Activated CD4-positive, alpha-beta T cell treated with anti-CD3 and anti-CD28 coated beads for 1 hour (primary cell): Measurements from ENCODE around the gene HMOX1.

Source experiments
- DNase-seq: peaks from one replicate; pipeline ENCODE4 v3.0.0-alpha.2; 2020

The HMOX1 gene, protein sequence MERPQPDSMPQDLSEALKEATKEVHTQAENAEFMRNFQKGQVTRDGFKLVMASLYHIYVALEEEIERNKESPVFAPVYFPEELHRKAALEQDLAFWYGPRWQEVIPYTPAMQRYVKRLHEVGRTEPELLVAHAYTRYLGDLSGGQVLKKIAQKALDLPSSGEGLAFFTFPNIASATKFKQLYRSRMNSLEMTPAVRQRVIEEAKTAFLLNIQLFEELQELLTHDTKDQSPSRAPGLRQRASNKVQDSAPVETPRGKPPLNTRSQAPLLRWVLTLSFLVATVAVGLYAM

DNA sequence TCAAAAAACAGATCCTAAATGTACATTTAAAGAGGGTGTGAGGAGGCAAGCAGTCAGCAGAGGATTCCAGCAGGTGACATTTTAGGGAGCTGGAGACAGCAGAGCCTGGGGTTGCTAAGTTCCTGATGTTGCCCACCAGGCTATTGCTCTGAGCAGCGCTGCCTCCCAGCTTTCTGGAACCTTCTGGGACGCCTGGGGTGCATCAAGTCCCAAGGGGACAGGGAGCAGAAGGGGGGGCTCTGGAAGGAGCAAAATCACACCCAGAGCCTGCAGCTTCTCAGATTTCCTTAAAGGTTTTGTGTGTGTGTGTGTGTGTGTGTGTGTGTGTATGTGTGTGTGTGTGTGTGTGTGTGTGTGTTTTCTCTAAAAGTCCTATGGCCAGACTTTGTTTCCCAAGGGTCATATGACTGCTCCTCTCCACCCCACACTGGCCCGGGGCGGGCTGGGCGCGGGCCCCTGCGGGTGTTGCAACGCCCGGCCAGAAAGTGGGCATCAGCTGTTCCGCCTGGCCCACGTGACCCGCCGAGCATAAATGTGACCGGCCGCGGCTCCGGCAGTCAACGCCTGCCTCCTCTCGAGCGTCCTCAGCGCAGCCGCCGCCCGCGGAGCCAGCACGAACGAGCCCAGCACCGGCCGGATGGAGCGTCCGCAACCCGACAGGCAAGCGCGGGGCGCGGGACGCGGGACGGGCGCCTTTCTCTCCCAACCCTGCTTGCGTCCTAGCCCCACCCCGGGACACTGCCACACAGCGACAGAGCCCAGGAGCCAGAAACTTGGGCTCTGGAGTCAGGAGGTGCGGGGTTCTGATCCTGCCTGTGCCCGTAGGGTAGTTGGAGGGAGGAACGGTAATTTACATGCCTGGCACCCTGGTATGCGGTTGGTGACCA lies at the start of gene HMOX1:
Gene HMOX1, plus strand, starts transcription at position 560 of the 887 bp plus-strand sequence. Its CDS starts 78 bp downstream, at position 638.
- DNase-seq: peak; percentile 15

DNA sequence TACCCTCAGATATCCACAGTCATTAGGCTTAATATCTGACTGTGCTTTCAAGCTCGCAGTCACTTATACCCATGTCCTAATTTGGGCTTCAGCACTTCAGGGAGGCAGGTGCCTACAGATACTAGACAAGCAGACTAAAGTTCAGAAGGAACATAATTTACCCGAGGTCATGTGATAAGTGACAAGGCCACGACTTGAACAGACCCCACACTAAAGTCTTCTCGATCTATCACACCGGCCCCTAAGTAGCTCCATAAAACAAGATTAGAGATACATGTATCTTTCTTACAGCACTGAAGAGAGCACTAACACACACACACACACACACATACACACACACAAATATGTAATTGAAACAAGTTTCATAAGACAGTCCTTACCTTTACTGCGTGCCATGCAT lies 48.6 kb upstream of the HMOX1 start:
- DNase-seq: no peak

DNA sequence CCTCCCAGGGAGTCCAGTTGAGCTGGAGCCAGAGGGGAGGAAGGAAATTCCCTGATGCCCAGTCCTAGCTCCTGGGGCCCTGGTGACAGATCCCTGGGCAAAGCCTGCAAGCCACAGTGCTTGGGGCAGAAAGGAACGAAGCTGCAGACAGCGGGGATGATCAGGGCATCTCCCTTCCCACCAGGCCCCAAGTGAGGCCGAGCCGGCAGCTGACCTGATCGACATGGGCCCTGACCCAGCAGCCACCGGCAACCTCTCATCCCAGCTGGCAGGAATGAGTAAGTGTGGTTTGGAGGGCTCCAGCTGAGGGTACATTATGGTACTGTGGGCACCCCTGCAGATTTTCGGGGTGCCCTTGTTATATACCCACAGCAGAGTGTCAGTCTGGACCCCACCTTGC lies 47.7 kb upstream of the HMOX1 start:
- no peak for DNase-seq

DNA sequence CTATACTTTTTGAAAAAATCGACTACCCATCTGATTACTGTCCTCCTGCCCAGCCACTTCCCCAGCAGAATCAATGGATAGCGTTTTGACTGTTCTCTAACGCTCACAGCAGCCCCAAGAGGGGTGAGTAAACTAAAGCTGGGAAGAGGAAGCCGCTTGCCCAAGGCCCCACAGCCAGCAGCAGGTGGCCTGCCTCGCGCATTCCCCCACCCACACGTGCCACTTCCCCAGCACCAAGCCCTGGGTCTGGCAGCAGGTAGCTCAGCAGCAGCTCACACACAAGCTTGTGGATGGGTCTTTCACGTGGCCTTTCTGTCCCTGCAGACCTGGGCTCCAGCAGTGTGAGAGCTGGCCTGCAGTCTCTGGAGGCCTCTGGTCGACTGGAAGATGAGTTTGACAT lies 46.9 kb upstream of the HMOX1 start:
- no peak for DNase-seq

DNA sequence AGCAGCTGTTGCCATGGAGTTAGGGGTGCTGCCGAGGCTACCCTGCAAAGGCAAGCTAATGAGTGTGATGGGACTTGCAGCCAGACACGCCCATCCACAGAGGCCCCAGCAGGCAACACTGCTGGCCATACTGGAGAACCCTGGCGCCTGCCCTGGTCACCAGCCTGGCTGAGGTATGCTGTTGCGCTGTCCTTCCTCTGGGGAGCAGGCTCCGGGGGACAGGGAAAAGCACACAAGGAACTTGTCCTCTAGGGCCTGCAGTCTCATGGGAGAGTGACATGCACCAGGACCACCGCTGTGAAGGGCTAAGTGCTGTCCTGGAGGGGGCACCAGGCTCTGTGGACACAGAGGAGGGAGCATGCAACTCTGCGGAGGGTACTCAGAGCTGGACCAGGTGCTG lies 45.4 kb upstream of the HMOX1 start:
- DNase-seq: no peak

DNA sequence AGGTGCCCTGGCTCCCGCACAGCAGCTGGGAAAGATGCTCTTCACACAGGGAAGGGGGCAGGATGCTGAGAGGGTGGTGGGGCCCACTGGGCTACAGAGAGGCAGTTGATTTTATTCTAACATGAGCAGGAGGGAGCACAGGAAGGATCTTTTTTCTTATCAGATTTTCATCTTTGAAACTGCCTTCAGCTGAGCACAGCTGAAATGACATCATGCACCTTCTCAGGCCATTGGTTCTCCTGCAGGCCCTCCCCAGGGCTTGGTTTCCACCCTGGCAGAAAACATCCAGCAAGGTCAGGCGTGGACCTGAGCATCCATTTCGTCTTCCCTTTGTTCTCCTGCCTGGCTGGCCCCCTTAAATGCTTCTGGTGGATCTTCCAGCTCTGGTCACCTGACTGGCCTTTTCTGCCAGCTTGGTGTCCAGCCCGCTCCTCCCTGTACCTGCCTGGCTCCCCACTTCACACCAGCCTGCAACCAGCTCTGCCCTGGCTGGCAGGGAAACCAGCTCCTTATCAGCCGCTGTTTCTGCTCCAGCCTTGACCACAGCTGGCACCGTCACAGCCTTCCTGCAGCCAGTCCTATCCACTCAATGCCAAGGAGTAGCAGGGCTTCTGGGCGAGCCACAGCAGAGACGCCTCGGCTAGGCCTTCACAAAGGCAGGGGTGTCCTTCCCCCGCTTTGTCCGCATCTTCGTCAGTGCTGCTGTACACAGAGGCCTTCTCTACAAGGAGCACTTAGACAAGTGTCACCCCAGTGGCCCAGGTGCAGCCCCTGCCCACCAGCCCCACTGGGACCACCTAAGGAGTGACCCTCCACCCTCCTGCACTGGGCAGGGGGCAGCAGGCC lies 44.7 kb upstream of the HMOX1 start:
- no peak for DNase-seq

DNA sequence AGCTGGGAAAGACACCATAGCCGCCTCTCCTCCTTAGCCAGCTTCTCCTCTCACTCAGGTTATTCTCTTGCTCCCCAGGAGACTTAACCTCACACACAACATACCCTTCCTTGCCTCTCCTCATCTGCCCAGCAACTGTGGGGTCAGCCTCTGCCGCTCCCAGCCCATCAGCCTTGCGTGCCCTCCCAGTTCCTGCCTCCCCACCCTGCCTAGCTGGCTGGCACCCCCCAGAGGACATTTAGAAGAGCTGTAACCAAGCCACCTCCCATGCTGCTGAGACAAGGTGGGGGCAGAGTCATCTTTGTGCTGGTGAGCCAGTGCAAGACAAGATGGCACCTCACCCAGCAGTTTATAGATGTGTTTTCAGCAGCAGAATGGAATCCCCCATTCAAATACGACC lies 43.0 kb upstream of the HMOX1 start:
- DNase-seq: no peak

DNA sequence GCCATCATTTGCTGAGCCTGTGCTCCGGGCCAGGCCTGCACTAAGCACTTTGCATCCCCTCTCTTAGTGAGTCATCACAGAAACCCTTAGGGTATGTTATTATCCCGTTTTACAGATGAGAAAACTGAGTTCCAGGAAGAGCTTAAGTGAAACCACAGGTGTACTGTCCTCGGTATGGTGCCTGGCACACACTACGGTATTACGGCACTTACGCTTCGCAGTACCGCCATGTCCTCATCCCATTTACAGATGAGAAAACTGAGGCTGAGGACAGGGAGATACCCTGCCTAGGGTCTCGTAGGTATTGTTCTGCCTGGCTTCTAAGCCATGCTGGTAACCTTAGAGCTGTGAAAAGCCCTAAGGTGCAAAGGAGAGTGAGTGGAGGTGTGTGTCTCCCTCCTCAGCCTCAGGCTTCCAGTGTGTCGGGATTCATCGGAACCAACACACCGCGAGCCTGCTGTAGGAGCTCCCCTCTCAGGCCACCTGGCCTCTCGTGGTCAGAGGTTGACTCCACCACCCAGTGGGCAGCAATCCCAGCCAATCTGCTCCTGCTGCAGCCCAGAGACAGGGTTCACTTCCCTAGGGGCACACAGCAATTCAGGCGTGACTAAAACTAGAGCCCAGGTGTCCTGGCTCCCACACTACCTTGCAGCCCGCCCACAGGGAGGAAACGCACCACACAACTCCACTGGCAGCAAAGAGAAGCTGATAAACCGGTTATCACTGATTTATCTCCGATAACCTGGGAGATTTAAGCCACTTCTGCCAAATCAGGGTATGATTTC lies 39.6 kb upstream of the HMOX1 start:
- DNase-seq: no peak

DNA sequence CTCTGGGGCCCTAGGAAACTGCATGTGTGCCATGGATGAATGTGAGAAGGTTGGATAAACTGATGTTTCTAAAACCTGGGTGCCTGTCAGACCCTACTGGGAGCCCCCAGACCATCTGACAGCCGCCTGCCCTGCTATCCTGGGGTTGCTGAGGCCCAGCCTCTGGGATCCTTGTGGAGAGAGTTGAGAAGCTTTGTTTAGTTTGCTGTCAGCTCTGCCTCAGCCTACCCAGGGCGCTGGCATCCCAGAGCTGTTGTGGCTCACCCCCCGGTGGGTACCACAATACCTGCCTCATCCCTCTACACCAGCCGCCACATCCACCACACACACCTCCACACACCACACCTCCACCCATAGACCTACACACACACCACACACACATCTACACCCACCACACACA lies 38.5 kb upstream of the HMOX1 start:
- no peak for DNase-seq

DNA sequence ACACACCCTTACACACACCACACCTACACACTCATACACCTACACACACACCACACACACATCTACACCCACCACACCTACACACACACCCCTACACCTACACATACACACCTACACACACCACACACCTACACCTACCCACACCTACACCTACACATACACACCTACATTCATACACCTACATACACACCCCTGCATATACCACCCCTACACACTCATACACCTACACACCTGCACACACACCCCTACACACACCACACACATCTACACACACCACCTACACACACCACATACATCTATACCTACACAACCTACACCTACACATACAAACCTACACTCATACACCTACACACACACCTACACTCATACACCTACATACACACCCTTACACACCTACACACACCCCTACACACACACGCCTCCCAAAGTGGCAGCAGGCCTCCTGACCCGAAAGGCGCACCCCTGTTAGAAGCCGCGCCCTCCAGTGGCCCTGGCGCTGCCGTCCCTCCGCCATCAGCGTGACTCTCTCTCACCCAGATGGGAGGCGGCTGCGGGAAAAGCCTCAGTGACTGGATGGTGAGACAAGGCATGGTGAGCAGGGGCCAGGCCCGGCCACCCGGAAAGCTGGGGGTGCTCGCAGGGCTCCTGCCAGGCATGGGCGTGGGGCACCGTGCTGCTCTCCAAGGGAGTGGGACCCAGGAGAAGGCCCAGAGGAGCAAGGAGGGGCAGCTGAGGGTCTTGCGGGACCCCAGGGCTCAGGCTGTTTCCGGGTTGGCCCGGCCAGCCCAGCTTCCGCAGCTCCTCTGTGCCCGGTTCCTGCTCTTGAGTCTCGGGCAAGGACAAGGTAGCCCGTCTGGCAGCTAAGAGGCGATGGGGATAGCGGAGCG lies 37.0 kb upstream of the HMOX1 start:
- DNase-seq: no peak

DNA sequence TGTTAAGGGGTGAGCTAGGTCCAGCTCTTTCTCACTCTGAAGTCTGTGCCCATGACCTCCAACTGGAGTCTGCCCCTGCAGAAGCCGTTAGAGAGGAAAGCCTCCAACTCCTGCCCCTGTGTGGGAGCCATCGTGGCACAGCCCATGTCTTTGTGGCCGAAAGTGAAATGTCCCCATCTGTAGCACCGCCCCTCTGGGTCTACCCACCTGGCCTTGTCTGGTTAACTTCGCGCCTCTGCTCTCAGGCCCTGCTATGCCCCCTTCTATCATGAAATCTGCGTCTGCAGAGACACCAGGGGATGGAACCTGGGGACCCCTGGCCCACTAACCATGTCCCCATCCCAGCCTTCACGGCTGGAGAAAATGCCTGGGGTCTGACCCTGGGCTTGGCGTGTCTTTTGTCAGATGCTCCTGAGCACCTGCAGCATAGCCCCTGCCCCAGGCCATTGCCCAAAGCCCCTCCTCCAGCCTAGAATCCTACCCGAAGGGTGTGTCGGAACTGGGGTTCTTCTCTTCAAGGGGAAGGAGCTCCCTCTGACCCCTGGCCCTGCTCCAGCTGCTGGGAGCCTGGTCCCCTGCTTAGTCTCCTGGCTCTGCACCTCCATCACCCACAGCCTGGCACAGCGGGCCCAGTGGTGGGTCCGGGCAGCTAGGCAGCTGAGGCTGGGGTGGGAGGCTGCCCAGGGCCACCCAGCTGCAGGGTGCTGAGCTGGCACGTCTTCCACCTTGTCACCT lies 35.8 kb upstream of the HMOX1 start:
- no peak for DNase-seq

DNA sequence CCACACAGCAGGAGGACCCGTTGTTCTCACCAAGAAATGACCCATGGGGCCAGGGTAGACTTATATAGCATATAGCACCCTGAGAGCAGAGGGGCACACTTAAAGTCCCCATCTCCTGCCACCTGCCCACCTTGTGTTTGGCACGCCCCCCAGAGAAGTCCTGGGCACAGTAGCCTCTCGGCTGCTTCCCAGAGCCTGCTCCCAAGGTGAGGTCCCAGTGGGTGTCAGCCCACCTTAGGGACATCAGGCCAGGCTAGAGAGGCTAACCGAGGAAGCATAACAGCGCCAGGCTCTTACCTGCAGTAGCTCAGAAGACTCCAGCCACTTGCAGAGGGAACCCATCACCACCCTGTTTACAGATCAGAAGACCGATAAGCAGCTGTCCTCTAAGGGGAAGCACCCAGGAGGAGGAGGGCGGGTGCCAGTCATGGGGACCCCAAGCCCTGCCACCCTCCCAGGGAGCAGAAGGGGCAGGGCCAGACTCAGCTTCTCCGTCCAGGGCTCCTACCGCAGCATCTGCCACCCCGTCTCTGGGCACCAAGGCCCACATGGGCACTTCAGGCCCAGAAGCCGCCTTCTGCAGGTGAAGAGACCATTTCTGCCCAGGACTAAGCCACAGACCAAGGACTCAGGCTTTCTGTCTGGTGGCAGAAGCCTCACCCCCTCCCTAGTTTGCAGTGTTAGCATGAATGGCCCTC lies 34.9 kb upstream of the HMOX1 start:
- DNase-seq: no peak

DNA sequence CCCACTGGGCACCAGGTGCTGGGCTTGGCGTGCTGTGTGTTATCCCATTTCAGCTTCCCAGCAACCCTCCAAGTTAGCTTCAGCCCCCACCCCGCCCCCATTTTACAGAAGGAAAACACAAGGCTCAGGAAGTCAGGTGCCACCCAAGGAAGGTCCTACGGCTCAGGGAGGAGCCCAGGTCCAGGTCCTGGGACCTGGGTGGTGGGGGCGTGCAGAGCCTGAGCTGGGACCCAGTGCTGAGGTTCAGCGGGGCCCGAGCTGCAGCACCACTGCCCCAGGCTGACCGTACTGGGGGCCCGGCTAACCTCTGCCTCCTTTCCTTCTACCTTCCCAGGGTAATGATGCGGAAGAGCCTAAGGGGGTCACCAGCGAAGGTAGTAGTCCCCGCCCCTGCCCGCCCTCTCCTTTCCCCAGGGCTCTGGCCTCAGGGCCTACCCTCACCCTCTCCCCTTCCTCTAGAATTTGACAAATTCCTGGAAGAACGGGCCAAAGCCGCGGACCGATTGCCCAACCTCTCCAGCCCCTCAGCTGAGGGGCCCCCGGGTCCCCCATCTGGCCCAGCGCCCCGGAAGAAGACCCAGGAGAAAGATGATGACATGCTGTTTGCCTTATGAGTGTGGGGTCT lies 34.2 kb upstream of the HMOX1 start:
- no peak for DNase-seq

DNA sequence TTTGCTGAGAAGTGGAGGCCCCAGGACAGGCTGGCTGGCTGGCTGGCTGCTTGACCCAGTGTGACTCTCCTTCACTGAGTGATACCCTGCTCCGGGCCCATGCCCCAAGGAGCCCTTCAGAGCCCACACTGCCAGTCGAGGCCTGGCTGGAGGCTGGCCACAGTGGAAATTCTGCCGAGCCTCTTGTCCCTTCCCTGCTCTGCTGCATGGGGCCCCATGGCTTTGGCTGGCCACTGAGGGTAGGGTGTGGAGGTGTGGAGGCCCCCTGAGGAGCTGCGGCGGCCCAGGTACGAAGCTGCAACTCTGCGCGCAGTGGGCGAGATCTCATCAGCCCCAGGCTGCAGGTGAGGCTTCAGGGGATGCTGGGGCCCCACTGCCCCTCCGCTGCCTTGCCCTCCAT lies 33.4 kb upstream of the HMOX1 start:
- DNase-seq: no peak

DNA sequence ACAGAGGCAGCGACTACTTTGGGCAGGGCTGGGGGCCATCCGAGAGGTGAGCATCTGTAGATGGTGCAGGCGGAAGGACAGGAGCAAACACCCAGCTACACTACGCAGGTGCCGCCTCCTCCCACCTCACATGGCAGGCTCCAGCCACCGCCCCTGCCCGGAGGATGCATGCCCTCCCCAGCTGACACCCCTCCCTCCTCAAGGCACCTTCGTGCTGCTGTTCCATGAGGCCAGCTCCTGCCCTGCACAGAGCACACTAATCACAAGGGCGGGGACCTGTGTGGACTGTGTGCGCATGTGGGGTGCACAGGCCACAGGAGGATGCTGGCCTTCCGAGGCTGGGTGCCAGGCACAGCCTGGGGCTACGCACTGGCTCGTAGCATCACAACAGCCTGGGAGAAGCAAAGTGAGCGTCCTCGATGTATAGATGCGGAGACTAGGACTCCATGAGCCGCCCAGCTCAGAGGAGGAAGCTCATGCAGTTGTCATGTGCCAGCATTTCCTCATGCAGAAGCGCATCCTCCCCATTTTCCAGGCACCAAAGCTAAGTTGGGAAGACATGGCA lies 32.8 kb upstream of the HMOX1 start:
- no peak for DNase-seq

DNA sequence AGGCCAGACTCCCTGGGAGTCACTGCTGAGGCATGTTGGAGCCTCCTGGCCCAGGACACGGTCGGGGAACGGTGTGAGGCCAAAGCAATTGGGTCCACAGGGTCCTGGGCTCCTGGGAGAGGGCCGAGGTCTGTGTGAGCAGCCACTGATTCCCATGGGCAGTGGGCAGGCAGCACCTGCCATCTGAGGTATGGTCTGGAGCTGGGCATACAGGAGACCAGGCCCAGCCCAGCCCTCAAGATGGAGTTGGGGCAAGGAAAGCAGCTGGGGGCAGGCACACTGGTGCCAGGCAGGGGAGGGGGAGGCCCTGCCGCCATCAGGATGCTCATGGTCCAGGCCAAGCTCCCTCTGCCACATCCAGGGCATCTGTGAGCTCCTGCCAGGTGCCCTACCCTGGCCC lies 32.2 kb upstream of the HMOX1 start:
- no peak for DNase-seq

DNA sequence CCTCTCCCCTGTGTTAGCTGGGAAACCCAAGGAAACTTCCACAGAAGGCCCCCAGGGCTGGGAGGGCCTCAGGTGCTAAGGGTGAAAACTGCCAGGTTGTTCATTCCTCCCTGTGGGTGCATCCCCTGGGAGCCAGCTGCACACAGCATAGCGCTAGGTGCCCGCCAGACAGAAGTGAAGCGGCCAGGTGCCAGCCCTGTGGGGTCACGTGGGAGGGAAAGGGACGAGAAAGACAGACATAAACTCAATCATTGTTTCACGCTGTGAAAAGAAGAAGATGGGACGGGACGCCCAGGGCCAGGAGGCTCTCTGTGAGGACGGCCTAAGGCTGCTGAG lies 31.6 kb upstream of the HMOX1 start:
- no peak for DNase-seq

DNA sequence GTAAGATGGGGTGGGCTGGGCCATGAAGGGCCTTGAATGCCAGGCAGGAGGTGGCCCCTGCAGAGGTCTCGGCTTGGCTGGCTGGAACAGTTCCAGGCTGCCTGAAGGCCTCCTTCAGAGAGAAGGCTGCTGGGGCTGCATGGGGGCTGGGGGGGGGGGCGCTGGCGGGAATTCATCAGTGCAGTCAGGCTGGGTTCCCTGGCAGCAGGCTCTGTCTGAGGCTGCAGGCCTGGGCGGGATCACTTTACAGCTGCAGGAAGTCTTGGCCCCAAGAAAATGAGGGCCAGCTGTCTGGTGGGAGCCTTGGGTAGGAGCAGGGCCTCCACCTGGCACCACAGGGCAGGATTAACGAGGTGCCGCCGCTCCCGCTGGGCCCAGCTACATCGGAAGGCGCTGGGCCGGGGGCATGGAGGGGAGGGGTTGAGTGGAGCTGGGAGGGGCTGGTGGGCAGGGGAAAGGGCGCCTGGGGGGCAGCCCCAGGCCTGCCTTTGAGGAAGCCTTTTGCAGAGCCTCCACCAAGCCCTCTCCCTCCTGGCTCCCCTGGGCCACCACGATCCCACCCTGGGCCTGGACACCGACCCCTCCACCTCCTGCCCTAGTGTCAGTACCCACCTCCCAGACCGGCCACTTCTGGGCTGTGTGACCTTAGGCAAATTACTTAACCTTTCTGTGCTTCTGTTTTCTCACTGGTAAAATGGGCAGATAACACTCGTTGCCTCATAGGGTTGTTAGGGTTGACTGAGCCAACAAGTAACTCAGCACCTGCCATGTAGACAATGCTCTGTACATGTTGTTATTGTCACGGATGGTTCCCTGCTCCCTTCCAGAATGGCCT lies 31.0 kb upstream of the HMOX1 start:
- no peak for DNase-seq
